Islet precursor cell (in vitro differentiated cells): ENCODE results near the gene CISD1.

ENCODE experiments used
- DNase-seq: peaks from one replicate; pipeline ENCODE4 v3.0.0-alpha.2; 2018

The CISD1 gene

GRCh38 chr10:58316874-58317273 lies 47.9 kb downstream of the CISD1 start:
- no peak for DNase-seq

DNA sequence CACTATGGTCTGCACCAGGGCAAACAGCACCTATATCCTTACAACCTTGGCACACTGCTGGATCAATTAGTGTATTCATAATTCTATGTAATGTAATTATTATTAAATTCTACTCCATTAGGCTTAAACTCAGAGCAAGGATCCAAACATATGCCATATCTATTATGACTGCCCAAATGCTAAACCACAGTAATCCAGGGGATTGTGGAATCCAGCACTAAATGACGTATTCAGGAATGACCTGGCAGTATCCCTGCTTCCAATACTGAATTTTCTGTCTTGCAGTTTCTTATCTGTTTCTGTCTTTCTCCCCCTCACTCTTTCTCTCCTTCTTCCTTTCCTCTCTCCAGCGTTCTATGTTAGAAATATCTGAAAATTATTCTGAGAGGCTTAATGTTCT lies 49.4 kb downstream of the CISD1 start:
- no peak for DNase-seq

GRCh38 chr10:58319599-58319998 lies 50.6 kb downstream of the CISD1 start:
- DNase-seq, result no peak

DNA sequence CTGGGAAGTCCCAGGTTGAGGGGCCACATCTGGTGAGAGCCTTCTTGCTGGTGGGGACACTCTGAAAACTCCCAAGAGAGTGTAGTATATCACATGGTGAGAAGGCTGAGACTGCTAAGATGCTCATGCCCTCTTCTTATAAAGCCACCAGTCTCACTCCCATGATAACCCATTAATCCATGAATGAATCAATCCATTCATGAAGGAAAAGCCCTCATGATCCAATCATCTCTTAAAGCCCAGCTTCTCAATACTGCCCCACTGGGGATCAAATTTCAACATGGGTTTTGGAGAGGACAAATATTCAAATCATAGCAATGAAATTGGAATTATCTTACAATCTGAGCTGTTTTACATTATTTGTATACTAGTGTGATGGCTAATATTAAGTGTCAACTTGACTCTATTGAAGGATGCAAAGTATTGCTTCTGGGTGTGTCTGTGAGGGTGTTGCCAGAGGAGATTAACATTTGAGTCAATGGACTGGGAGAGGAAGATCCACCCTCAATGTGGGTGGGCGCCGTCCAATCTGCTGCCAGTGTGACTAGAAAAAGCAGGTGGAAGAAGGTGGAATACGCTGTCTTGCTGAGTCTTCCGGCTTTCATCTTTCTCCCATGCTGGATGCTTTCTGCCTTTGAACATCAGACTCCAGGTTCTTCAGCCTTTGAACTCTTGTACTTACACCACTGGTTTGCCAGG lies 51.5 kb downstream of the CISD1 start:
- DNase-seq, result no peak

- no peak for DNase-seq
These were observed 53.3 kb downstream of the CISD1 start for GRCh38 chr10:58322072-58322834.

- no peak for DNase-seq
These were observed 53.9 kb downstream of the CISD1 start for GRCh38 chr10:58322835-58323209.

DNA sequence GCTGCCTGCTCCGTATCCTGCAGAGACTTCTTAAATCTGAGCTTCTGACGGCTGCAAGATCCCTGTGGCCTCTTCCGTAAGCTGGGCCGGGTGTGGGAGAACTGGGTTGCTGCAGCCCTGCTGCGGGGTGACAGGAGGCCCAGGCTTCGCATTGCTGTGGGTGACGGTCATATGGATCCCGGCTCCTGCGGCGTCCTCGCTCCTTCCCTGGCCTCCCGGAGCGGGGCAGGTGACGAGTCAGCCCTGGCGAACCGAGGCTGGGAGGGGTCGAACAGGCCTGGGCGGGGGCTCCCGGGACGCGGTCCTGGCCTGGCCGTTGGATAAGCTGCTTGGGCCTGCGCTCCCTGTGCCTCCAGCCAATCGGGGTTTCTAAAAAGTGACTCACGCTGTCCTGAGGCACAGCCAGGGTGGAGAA lies 58.0 kb downstream of the CISD1 start:
- DNase-seq, result peak; percentile 84

- no peak for DNase-seq
These were observed 59.3 kb downstream of the CISD1 start for GRCh38 chr10:58328233-58328632.

GRCh38 chr10:58330431-58330830 lies 61.5 kb downstream of the CISD1 start:
- no peak for DNase-seq

DNA sequence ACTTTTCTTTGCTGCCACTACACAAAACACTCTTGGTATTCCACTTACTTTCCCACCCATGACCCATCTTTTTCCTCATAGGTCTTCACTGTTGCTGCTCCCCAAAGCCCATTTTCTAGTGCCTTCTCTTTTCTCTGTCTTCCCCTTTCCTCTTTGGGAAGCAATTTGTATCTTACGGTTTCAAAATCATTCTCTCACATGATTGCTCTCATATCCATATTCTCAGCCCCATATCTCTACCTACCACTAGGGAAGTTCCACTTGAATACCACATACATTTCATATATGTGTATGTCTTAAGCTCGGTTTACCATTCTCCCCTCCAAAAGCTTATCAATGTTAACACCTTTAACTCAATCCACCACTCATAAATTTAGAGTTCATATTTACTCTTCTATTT lies 62.7 kb downstream of the CISD1 start:
- no peak for DNase-seq

GRCh38 chr10:58334817-58335305 lies 65.9 kb downstream of the CISD1 start, which contains the start of gene UBE2D1:
UBE2D1 (plus strand) TSS chr10:58335006; CDS start chr10:58335202, 196 bp downstream.
- peak; percentile 95 for DNase-seq

GRCh38 chr10:58335306-58336005 lies 66.5 kb downstream of the CISD1 start:
- DNase-seq, result peak; percentile 73

- DNase-seq, result no peak
These were observed 67.3 kb downstream of the CISD1 start for GRCh38 chr10:58336242-58336641.
